ENCODE measurements around the gene STEAP4.

- TF ChIP-seq CTCF (IDR thresholded peaks at IDR 0.05; ENCODE audit: low read depth, low read length), result no peak
- TF ChIP-seq EZH2phosphoT487 (IDR thresholded peaks at IDR 0.05; ENCODE audit: low read depth), result no peak
These were observed 27.8 kb downstream of the STEAP4 start for GRCh38 chr7:88278881-88279280.

All from OCI-LY3 (cell line).